Trophoblast cell (in vitro differentiated cells and primary cell): Measurements from ENCODE around the gene WDR81.
A peak's percentile ranks its signal among the peaks of the same experiment; 100 is the strongest.
"Not testable (repeated sequence)": the region's sequence is repeated elsewhere in the genome, so short reads cannot be mapped to it uniquely, and the experiment has no call there.

ENCODE experiments used
- DNase-seq, 2 donors: peaks; one replicate each; pipeline ENCODE4 v3.0.0-alpha.2; 2016
- H2AFZ ChIP-seq: 2 replicates; pipeline ENCODE4 v1.6.1; 2013; ENCODE audit warnings: low read length, moderate library complexity, mild to moderate bottlenecking; ENCODE audit not compliant: insufficient read depth, poor library complexity
- H2AK5ac ChIP-seq: 2 replicates; pipeline ENCODE4 v1.6.1; 2013; ENCODE audit warnings: mild to moderate bottlenecking, low read length
- H2BK120ac ChIP-seq: 2 replicates; pipeline ENCODE4 v1.6.1; 2013; ENCODE audit warnings: low read length, mild to moderate bottlenecking, moderate library complexity; ENCODE audit not compliant: insufficient read depth, poor library complexity
- H2BK12ac ChIP-seq: 2 replicates; pipeline ENCODE4 v1.6.1; 2013; ENCODE audit warnings: mild to moderate bottlenecking, low read length, moderate library complexity
- H2BK5ac ChIP-seq: 2 replicates; pipeline ENCODE4 v1.6.1; 2013; ENCODE audit warnings: low read length, low read depth, moderate library complexity, mild to moderate bottlenecking; ENCODE audit not compliant: poor library complexity
- H3K14ac ChIP-seq: 2 replicates; pipeline ENCODE4 v1.6.1; 2013; ENCODE audit warnings: mild to moderate bottlenecking, low read length
- H3K18ac ChIP-seq: 2 replicates; pipeline ENCODE4 v1.6.1; 2013; ENCODE audit warnings: mild to moderate bottlenecking, low read length
- H3K23ac ChIP-seq: 2 replicates; pipeline ENCODE4 v1.6.1; 2013; ENCODE audit warnings: low read length
- H3K27ac ChIP-seq: 2 replicates; pipeline ENCODE4 v1.5.1; 2013; ENCODE audit warnings: low read depth, mild to moderate bottlenecking, inconsistent platforms, low read length, moderate library complexity
- H3K27me3 ChIP-seq: 2 replicates; pipeline ENCODE4 v1.6.1; 2013; ENCODE audit warnings: inconsistent platforms, mild to moderate bottlenecking, low read length, moderate library complexity; ENCODE audit not compliant: insufficient read depth
- H3K36me3 ChIP-seq, 2 experiments: 1 replicate in 1 of 2; 2 replicates in 1 of 2; pipeline ENCODE4 v1.6.1; 2013; ENCODE audit warnings: low read length in 2 of 2, mild to moderate bottlenecking in 2 of 2, moderate library complexity in 1 of 2; ENCODE audit not compliant: insufficient read depth in 2 of 2, control insufficient read depth in 1 of 2
- H3K4ac ChIP-seq: 2 replicates; pipeline ENCODE4 v1.6.1; 2013; ENCODE audit warnings: low read depth, mild to moderate bottlenecking, low read length, moderate library complexity
- H3K4me1 ChIP-seq, 2 experiments: 1 replicate in 1 of 2; 2 replicates in 1 of 2; pipeline ENCODE4 v1.6.1; 2013; ENCODE audit warnings: low read length in 2 of 2, mild to moderate bottlenecking in 2 of 2, moderate library complexity in 1 of 2; ENCODE audit not compliant: insufficient read depth in 2 of 2, control insufficient read depth in 1 of 2
- H3K4me2 ChIP-seq: 2 replicates; pipeline ENCODE4 v1.6.1; 2013; ENCODE audit warnings: inconsistent platforms, mild to moderate bottlenecking, low read length, moderate library complexity
- H3K4me3 ChIP-seq: 2 replicates; pipeline ENCODE4 v1.5.1; 2013; ENCODE audit warnings: mild to moderate bottlenecking, low read depth, low read length, inconsistent platforms
- H3K79me1 ChIP-seq: one replicate; pipeline ENCODE4 v1.6.1; 2013; ENCODE audit warnings: low read length
- H3K79me2 ChIP-seq: 2 replicates; pipeline ENCODE4 v1.6.1; 2013; ENCODE audit warnings: low read length, mild to moderate bottlenecking; ENCODE audit not compliant: control insufficient read depth, insufficient read depth, poor library complexity
- H3K9ac ChIP-seq: 2 replicates; pipeline ENCODE4 v1.6.1; 2013; ENCODE audit warnings: mild to moderate bottlenecking, low read length
- H3K9me3 ChIP-seq: 2 replicates; pipeline ENCODE4 v1.6.1; 2013; ENCODE audit warnings: low read depth, mild to moderate bottlenecking, control low read depth, inconsistent platforms, low read length; ENCODE audit not compliant: insufficient read depth
- H4K12ac ChIP-seq: 2 replicates; pipeline ENCODE4 v1.6.1; 2013; ENCODE audit warnings: low read depth, mild to moderate bottlenecking, low read length, moderate library complexity
- H4K8ac ChIP-seq: 2 replicates; pipeline ENCODE4 v1.6.1; 2013; ENCODE audit warnings: low read depth, mild to moderate bottlenecking, low read length, moderate library complexity
- H4K91ac ChIP-seq: one replicate; pipeline ENCODE4 v1.6.1; 2013; ENCODE audit warnings: low read depth, mild to moderate bottlenecking, low read length, moderate library complexity
- WGBS: extraction: QIAGEN DNeasy Blood & Tissue Kit; methylation state at CpG from one replicate; pipeline ENCODE4 v1.1.7; 2013; ENCODE audit warnings: missing lambda C conversion rate; ENCODE audit not compliant: insufficient read length, insufficient coverage; ENCODE audit errors: extremely low coverage; 5-methylcytosine and 5-hydroxymethylcytosine counted together

The WDR81 gene

GRCh38 chr17:1705004-1705403, 19.5 kb upstream of the WDR81 start:
- H3K9ac ChIP-seq, result no peak overlapping the region
- DNase-seq, result no peak
- H3K79me2 ChIP-seq, result peaks cover 2% of the 10 kb centered on the region
- no CpG with 5 or more reads among the region's 7 CpGs for WGBS
- H3K14ac ChIP-seq, result no peak overlapping the region
- no peaks in the 10 kb centered on the region for H3K27me3 ChIP-seq
- H4K8ac ChIP-seq, result no peak overlapping the region
- no peak overlapping the region for H2AFZ ChIP-seq
- H2BK12ac ChIP-seq, result no peak overlapping the region
- no peak overlapping the region for H2BK5ac ChIP-seq
- peaks cover 2% of the 10 kb centered on the region for H3K79me1 ChIP-seq
- H4K91ac ChIP-seq, result no peak overlapping the region
- peaks cover 0 to 2% of the 10 kb centered on the region in 2 experiments for H3K4me1 ChIP-seq
- no peak overlapping the region for H2BK120ac ChIP-seq
- H3K36me3 ChIP-seq, result no peaks in the 10 kb centered on the region
- no peak overlapping the region for H4K12ac ChIP-seq
- no peaks in the 10 kb centered on the region for H3K9me3 ChIP-seq
- no peak overlapping the region for H3K27ac ChIP-seq
- H3K4ac ChIP-seq, result no peak overlapping the region
- H3K4me3 ChIP-seq, result no peak overlapping the region
- H3K23ac ChIP-seq, result no peak overlapping the region
- no peak overlapping the region for H2AK5ac ChIP-seq
- no peak overlapping the region for H3K18ac ChIP-seq
- no peak overlapping the region for H3K4me2 ChIP-seq

GRCh38 chr17:1707107-1707506, 17.4 kb upstream of the WDR81 start:
- Histone ChIP-seq H3K79me2 (peaks cover 3% of the 10 kb centered on the region), H3K4me3 (no peak overlapping the region), H2BK120ac (no peak overlapping the region), H3K27ac (no peak overlapping the region), H2AK5ac (no peak overlapping the region), H3K27me3 (no peaks in the 10 kb centered on the region), H2BK12ac (no peak overlapping the region), H3K4ac (no peak overlapping the region), H3K36me3 (peaks cover under 1 to 2% of the 10 kb centered on the region in 2 experiments), H3K9ac (no peak overlapping the region), H3K4me1 (peaks cover 6 to 9% of the 10 kb centered on the region in 2 experiments), H3K79me1 (peaks cover 7% of the 10 kb centered on the region), H4K12ac (no peak overlapping the region), H4K8ac (no peak overlapping the region), H4K91ac (no peak overlapping the region), H3K4me2 (no peak overlapping the region), H2BK5ac (no peak overlapping the region), H3K23ac (no peak overlapping the region), H3K18ac (no peak overlapping the region), H2AFZ (no peak overlapping the region), H3K9me3 (no peaks in the 10 kb centered on the region), H3K14ac (no peak overlapping the region)
- WGBS, result no CpG with 5 or more reads among the region's 5 CpGs
- peak in 1 of 2 donors; percentile 48 for DNase-seq

- not testable (repeated sequence) for H3K14ac ChIP-seq, H2BK120ac ChIP-seq, H3K27me3 ChIP-seq, H3K4me2 ChIP-seq, H2BK5ac ChIP-seq, H3K27ac ChIP-seq, H3K4me3 ChIP-seq, H4K8ac ChIP-seq, H4K12ac ChIP-seq, H3K23ac ChIP-seq, H2BK12ac ChIP-seq, H3K9me3 ChIP-seq, H4K91ac ChIP-seq, H2AK5ac ChIP-seq, H3K18ac ChIP-seq, H3K9ac ChIP-seq, H2AFZ ChIP-seq, H3K79me2 ChIP-seq, DNase-seq, H3K4ac ChIP-seq
- no CpG with 5 or more reads among the region's 10 CpGs for WGBS
- Histone ChIP-seq H3K36me3 (peaks cover 18 to 20% of the 10 kb centered on the region in 2 experiments), H3K79me1 (peaks cover 12% of the 10 kb centered on the region), H3K4me1 (peaks cover 14 to 25% of the 10 kb centered on the region in 2 experiments)
Observed at GRCh38 chr17:1708791-1709346, 15.6 kb upstream of the WDR81 start.

GRCh38 chr17:1709403-1709951, 15.0 kb upstream of the WDR81 start:
- no CpG with 5 or more reads among the region's 16 CpGs for WGBS
- Histone ChIP-seq H4K91ac (no peak overlapping the region), H3K27ac (no peak overlapping the region), H3K4me2 (peak overlapping the region; percentile 92), H3K4me3 (no peak overlapping the region), H2AK5ac (no peak overlapping the region), H3K18ac (no peak overlapping the region), H2BK5ac (no peak overlapping the region), H3K4me1 (peaks cover 18 to 28% of the 10 kb centered on the region in 2 experiments), H2BK12ac (no peak overlapping the region), H3K9ac (no peak overlapping the region), H2AFZ (no peak overlapping the region), H3K4ac (no peak overlapping the region), H3K9me3 (no peaks in the 10 kb centered on the region), H3K79me2 (peaks cover 14% of the 10 kb centered on the region), H4K12ac (no peak overlapping the region), H3K14ac (no peak overlapping the region), H4K8ac (no peak overlapping the region), H3K23ac (no peak overlapping the region), H2BK120ac (no peak overlapping the region), H3K79me1 (peaks cover 18% of the 10 kb centered on the region), H3K27me3 (no peaks in the 10 kb centered on the region), H3K36me3 (peaks cover 23 to 25% of the 10 kb centered on the region in 2 experiments)
- DNase-seq, result peak; percentile 60 to 82
